GM19452 (cell line): ENCODE results near the gene KCND2.
A peak's percentile ranks its signal among the peaks of the same experiment; 100 is the strongest.

Experiments used
- ATAC-seq: cut with Tn5 transposase; IDR thresholded peaks from one replicate; pipeline ENCODE4 v1.9.1; 2021; ENCODE audit not compliant: unreplicated experiment

KCND2 gene

GRCh38 chr7:120480472-120480871, 207.5 kb downstream of the KCND2 start:
- ATAC-seq: no peak

GRCh38 chr7:120480930-120481329, 208.0 kb downstream of the KCND2 start:
- no peak for ATAC-seq

- ATAC-seq: no peak
Observed at GRCh38 chr7:120486164-120486563, 213.2 kb downstream of the KCND2 start.

- ATAC-seq: no peak
Observed at GRCh38 chr7:120502132-120502531, 229.2 kb downstream of the KCND2 start.

GRCh38 chr7:120502825-120503224, 229.8 kb downstream of the KCND2 start:
- ATAC-seq: no peak

- no peak for ATAC-seq
Observed at GRCh38 chr7:120504386-120504785, 231.4 kb downstream of the KCND2 start.

- ATAC-seq: no peak
Observed at GRCh38 chr7:120505770-120506169, 232.8 kb downstream of the KCND2 start.

- ATAC-seq: no peak
Observed at GRCh38 chr7:120512701-120513100, 239.7 kb downstream of the KCND2 start.

GRCh38 chr7:120519224-120519623, 246.2 kb downstream of the KCND2 start:
- no peak for ATAC-seq

- no peak for ATAC-seq
Observed at GRCh38 chr7:120521761-120522737, 249.1 kb downstream of the KCND2 start.

- no peak for ATAC-seq
Observed at GRCh38 chr7:120523985-120524384, 251.0 kb downstream of the KCND2 start.

- no peak for ATAC-seq
Observed at GRCh38 chr7:120526902-120527509, 254.0 kb downstream of the KCND2 start.

GRCh38 chr7:120529736-120530135, 256.8 kb downstream of the KCND2 start:
- no peak for ATAC-seq

- no peak for ATAC-seq
Observed at GRCh38 chr7:120538335-120538734, 265.4 kb downstream of the KCND2 start.

GRCh38 chr7:120539321-120539720, 266.3 kb downstream of the KCND2 start:
- no peak for ATAC-seq

- ATAC-seq: no peak
Observed at GRCh38 chr7:120547605-120548004, 274.6 kb downstream of the KCND2 start.

- ATAC-seq: no peak
Observed at GRCh38 chr7:120550494-120551048, 277.6 kb downstream of the KCND2 start.

GRCh38 chr7:120553491-120553890, 280.5 kb downstream of the KCND2 start:
- peak; percentile 52 for ATAC-seq

- ATAC-seq: peak; percentile 59
Observed at GRCh38 chr7:120554960-120555571, 282.1 kb downstream of the KCND2 start.

- ATAC-seq: no peak
Observed at GRCh38 chr7:120564145-120564544, 291.2 kb downstream of the KCND2 start.

GRCh38 chr7:120567204-120567603, 294.2 kb downstream of the KCND2 start:
- no peak for ATAC-seq
